GM12878 (cell line): Measurements from ENCODE around the gene EHD2. TPM values are rescaled to one million over a fixed set of nuclear protein-coding genes. Genes with fewer than 3 reads are reported as not detected.

Experiments
- ATAC-seq: fragments of 200-7000 bp; cut with Tn5 transposase; 3 replicates; pipeline ENCODE4 v1.9.1; 2020; ENCODE audit warnings: mild to moderate bottlenecking, moderate library complexity
- BruUV-seq: library from RNA; stranded (reverse); fragments of 400-500 nt; replicated peaks from 2 replicates; lab custom pipeline; 2021; lab: Mats Ljungman, UMichigan
- CTCF ChIA-PET: fragments of 300-600 bp; sonication (Branson Sonifier 250); formaldehyde crosslinking; extraction: SDS; loops from one replicate; lab custom pipeline; 2021; ENCODE audit warnings: inconsistent platforms; lab: Yijun Ruan, JAX
- POLR2A ChIA-PET: fragments of 350-600 bp; formaldehyde crosslinking; extraction: SDS; loops from one replicate; lab custom pipeline; 2021; ENCODE audit warnings: inconsistent platforms; lab: Charles Lee
- RAD21 ChIA-PET: fragments of 300-600 bp; sonication (Branson Sonifier 250); formaldehyde crosslinking; loops from one replicate; lab custom pipeline; 2023; ENCODE audit warnings: antibody characterized with exemption; ENCODE audit not compliant: unreplicated experiment; lab: Charles Lee
- SMC1A ChIA-PET: fragments of 300-600 bp; sonication (Branson Sonifier 250); formaldehyde crosslinking; loops from one replicate; lab custom pipeline; 2023; ENCODE audit not compliant: unreplicated experiment, uncharacterized antibody; lab: Charles Lee
- DNase-seq: peaks from one replicate; pipeline ENCODE4 v3.0.0-alpha.2; 2011; ENCODE audit warnings: low read depth, low spot score
- FAIRE-seq: peaks from 3 replicates; lab custom pipeline; 2011; peaks lifted over from hg19 to GRCh38; lab: Jason Lieb, UNC
- H2AFZ ChIP-seq: 2 replicates; pipeline ENCODE4 v1.6.0; 2011; ENCODE audit warnings: low read depth, low read length, control low read depth; ENCODE audit not compliant: control insufficient read depth
- H3K27ac ChIP-seq: 2 replicates; pipeline ENCODE4 v1.5.1; 2011; ENCODE audit warnings: control low read depth; ENCODE audit not compliant: control insufficient read depth, insufficient read depth
- H3K27me3 ChIP-seq, 2 experiments: replicated peaks in 1 of 2; 2 replicates each; pipeline versions ENCODE4 v1.6.0 to v1.6.1; 2011; ENCODE audit warnings: low read length in 1 of 2; ENCODE audit not compliant: control insufficient read depth in 2 of 2, insufficient read depth in 2 of 2
- H3K36me3 ChIP-seq, 2 experiments: 2 replicates each; pipeline ENCODE4 v1.5.1; 2011; ENCODE audit warnings: low read length in 1 of 2; ENCODE audit not compliant: control insufficient read depth in 2 of 2, insufficient read depth in 2 of 2
- H3K4me1 ChIP-seq: 2 replicates; pipeline ENCODE4 v1.6.1; 2011; ENCODE audit warnings: mild to moderate bottlenecking, low read length, moderate library complexity, mixed read lengths; ENCODE audit not compliant: control insufficient read depth, insufficient read depth
- H3K4me2 ChIP-seq: 2 replicates; pipeline ENCODE4 v1.6.0; 2011; ENCODE audit warnings: control low read depth; ENCODE audit not compliant: control insufficient read depth, insufficient read depth
- H3K4me3 ChIP-seq: fragments of 200-600 bp; sonication (generic); 2 replicates; pipeline ENCODE4 v1.5.1; 2016
- H3K79me2 ChIP-seq: 2 replicates; pipeline ENCODE4 v1.6.0; 2011; ENCODE audit warnings: low read length; ENCODE audit not compliant: control insufficient read depth, insufficient read depth
- H3K9ac ChIP-seq: 2 replicates; pipeline ENCODE4 v1.8.0; 2011; ENCODE audit warnings: low read length, control low read depth, mixed read lengths; ENCODE audit not compliant: control insufficient read depth, insufficient read depth
- H3K9me3 ChIP-seq: replicated peaks from 3 replicates; pipeline ENCODE4 v1.5.1; 2011; ENCODE audit warnings: mild to moderate bottlenecking, low read length; ENCODE audit not compliant: control insufficient read depth, insufficient read depth
- H4K20me1 ChIP-seq: 2 replicates; pipeline ENCODE4 v1.6.0; 2011; ENCODE audit not compliant: control insufficient read depth, insufficient read depth
- BCLAF1 ChIP-seq: fragments of 450-650 bp; IDR thresholded peaks from 2 replicates; pipeline ENCODE4 v1.6.1; 2017; ENCODE audit warnings: antibody characterized with exemption, mild to moderate bottlenecking, moderate library complexity
- CBX3 ChIP-seq: fragments of 200-600 bp; sonication (generic); IDR thresholded peaks from 2 replicates; pipeline ENCODE4 v1.6.1; 2016; ENCODE audit warnings: low read depth, borderline replicate concordance
- MAX ChIP-seq: IDR thresholded peaks from 2 replicates; pipeline ENCODE4 v1.6.1; 2012; ENCODE audit warnings: low read depth, low read length, improper control_type of control experiment
- NRF1 ChIP-seq: conservative IDR thresholded peaks from 2 replicates; pipeline ENCODE4 v1.6.1; 2011; ENCODE audit warnings: mild to moderate bottlenecking, low read depth, low read length, improper control_type of control experiment
- PAX5 ChIP-seq: IDR thresholded peaks from 2 replicates; pipeline ENCODE4 v1.6.1; 2011; ENCODE audit warnings: low read depth, low read length, borderline replicate concordance
- POLR2A ChIP-seq: IDR thresholded peaks from 2 replicates; pipeline ENCODE4 v1.6.1; 2011; ENCODE audit warnings: low read depth, mild to moderate bottlenecking, low read length
- POU2F2 ChIP-seq: IDR thresholded peaks from 3 replicates; pipeline ENCODE4 v1.6.1; 2011; ENCODE audit warnings: low read depth, mild to moderate bottlenecking, low read length, borderline replicate concordance
- SUPT20H ChIP-seq: IDR thresholded peaks from 2 replicates; pipeline ENCODE4 v1.6.1; 2011; ENCODE audit warnings: low read depth, mild to moderate bottlenecking, low read length, moderate library complexity, borderline replicate concordance; ENCODE audit not compliant: control insufficient read depth
- SUZ12 ChIP-seq: fragments of 200-600 bp; sonication (generic); IDR thresholded peaks from one replicate; pipeline ENCODE4 v1.6.1; 2018; ENCODE audit warnings: antibody characterized with exemption, mild to moderate bottlenecking; ENCODE audit not compliant: unreplicated experiment
- WRNIP1 ChIP-seq: IDR thresholded peaks from 2 replicates; pipeline ENCODE4 v1.6.1; 2011; ENCODE audit warnings: low read depth, low read length, improper control_type of control experiment, borderline replicate concordance
- ZNF592 ChIP-seq: fragments of 450-650 bp; IDR thresholded peaks from 2 replicates; pipeline ENCODE4 v1.6.1; 2017; ENCODE audit warnings: mild to moderate bottlenecking, moderate library complexity
- WGBS: methylation state at CpG from one replicate; pipeline ENCODE4 v1.1.6; 2016; ENCODE audit warnings: low lambda C conversion rate; ENCODE audit not compliant: insufficient replicate concordance, insufficient coverage; ENCODE audit errors: missing lambda C conversion rate; 5-methylcytosine and 5-hydroxymethylcytosine counted together
- in situ Hi-C: fragments of 300-500 bp; cut with MboI; formaldehyde crosslinking; loops from 9 replicates; pipeline ENCODE4 v1.14.3; 2018; ENCODE audit warnings: mixed read lengths
- intact Hi-C: fragments of 100-400 bp; cut with micrococcal nuclease; formaldehyde crosslinking; loops from one replicate; pipeline ENCODE4 v1.14.2; 2022; ENCODE audit not compliant: unreplicated experiment
- polyA plus RNA-seq, 11 experiments: library from polyadenylated mRNA; depleted of rRNA in 4 of 11; unstranded in 6 of 11; stranded (reverse) in 5 of 11; fragments of >200 nt; fragmentation: Nextera tagmentation in 4 of 11; fragmentation: Illumina TruSeq in 1 of 11; extraction: Ambion mirVana in 4 of 11; extraction: Trizol in 1 of 11; gene quantifications; 1 replicate in 1 of 11; 2 replicates in 10 of 11; pipeline versions ENCODE4 v1.2.1 to v1.2.3, GENCODE V29; 2011 to 2016; ENCODE audit warnings: inconsistent platforms in 2 of 11, missing spikeins in 2 of 11, low read depth in 1 of 11
- total RNA-seq, 4 experiments: library from RNA; depleted of rRNA in 3 of 4; stranded (reverse); fragments of >200 nt in 3 of 4; fragmentation: Illumina TruSeq in 1 of 4; extraction: Trizol in 1 of 4; gene quantifications; 2 replicates each; pipeline versions ENCODE4 v1.2.1 to v1.2.3, GENCODE V29; 2013 to 2021

EHD2 gene
- total and polyA plus RNA-seq, 10 of the 15 experiments (the other 5 are each of a cell fraction or from before 2014, with no cell fraction given) = 0.12 to 0.24 (median 0.23) TPM; not detected in 7

- no peak for TF ChIP-seq BCLAF1
Observed at GRCh38 chr19:47781590-47782262, 68.5 kb downstream of the EHD2 start (continued).

- DNase-seq (no peak), ATAC-seq (no peak), FAIRE-seq (no peak)
- Histone ChIP-seq H3K36me3 (no peaks in the 10 kb centered on the region; a peak in 1 of 4 replicates), H4K20me1 (no peaks in the 10 kb centered on the region), H3K27me3 (no peaks in the 10 kb centered on the region), H2AFZ (no peak overlapping the region), H3K4me1 (no peaks in the 10 kb centered on the region), H3K9me3 (no peaks in the 10 kb centered on the region), H3K9ac (no peak overlapping the region), H3K4me2 (no peak overlapping the region), H3K27ac (no peak overlapping the region), H3K79me2 (no peaks in the 10 kb centered on the region), H3K4me3 (no peak overlapping the region)
- ChIA-PET CTCF (interaction anchor here (1.5 to 5.8 kb wide), 2 partner anchors 21 to 87 kb away, joined by 4 to 75 read pairs; no protein-coding TSS in a partner anchor), POLR2A (interaction anchor here (0.7 kb wide), 1 partner anchor 350 kb away, joined by 3 read pairs; no protein-coding TSS in a partner anchor), RAD21 (no interaction called here), SMC1A (interaction anchor here (1.5 kb wide), 1 partner anchor 21 kb away, joined by 4 read pairs; no protein-coding TSS in a partner anchor)
- 98% methylated on average over 7 of the region's 7 CpGs for WGBS
- in situ Hi-C loops (no loop called here), intact Hi-C loops (no loop called here)
- BruUV-seq = no TSS peak
- TF ChIP-seq ZNF592 (no peak), POU2F2 (no peak), WRNIP1 (no peak), PAX5 (no peak), NRF1 (no peak), BCLAF1 (no peak), CBX3 (no peak), POLR2A (no peak), MAX (no peak), SUZ12 (no peak), SUPT20H (no peak)
Observed at GRCh38 chr19:47786566-47786965, 73.3 kb downstream of the EHD2 start.
